HG03135 (cell line): ENCODE data around the gene JPH4.

ENCODE experiments used
- ATAC-seq: cut with Tn5 transposase; IDR thresholded peaks from one replicate; pipeline ENCODE4 v1.9.1; 2021; ENCODE audit warnings: mild to moderate bottlenecking, moderate library complexity; ENCODE audit not compliant: unreplicated experiment

Gene JPH4

DNA sequence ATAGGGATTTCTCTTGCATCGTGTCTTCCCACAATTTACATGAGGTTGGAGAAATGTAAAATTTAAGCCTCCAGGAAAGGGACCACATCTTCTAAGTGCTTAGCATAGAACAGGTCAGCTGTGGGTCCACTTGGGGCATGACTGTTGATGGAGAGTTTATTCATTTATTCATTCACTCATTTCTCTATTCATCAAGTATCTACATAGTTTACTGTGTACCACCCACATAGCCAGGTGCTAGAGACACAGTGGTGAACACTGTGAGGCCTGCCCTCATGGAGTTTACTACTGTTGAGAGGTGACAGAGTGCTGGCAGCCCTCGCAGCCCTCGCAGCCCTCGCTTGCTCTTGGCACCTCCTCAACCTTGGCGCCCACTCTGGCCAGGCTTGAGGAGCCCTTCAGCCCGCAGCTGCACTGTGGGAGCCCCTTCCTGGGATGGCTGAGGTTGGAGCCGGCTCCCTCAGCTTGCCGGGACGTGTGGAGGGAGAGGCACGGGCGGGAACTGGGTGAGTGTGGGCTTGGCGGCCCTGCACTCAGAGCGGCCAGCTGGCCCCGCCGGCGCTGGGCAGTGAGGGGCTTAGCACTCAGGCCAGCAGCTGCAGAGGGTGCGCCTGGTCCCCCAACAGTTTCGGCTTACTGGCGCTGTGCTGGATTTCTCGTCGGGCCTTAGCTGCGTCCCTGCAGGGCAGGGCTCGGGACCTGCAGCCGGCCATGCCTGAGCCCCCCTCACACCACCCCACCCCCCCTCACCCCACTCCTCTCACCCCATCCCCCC lies 1.7 kb upstream of the JPH4 start:
- ATAC-seq = no peak

DNA sequence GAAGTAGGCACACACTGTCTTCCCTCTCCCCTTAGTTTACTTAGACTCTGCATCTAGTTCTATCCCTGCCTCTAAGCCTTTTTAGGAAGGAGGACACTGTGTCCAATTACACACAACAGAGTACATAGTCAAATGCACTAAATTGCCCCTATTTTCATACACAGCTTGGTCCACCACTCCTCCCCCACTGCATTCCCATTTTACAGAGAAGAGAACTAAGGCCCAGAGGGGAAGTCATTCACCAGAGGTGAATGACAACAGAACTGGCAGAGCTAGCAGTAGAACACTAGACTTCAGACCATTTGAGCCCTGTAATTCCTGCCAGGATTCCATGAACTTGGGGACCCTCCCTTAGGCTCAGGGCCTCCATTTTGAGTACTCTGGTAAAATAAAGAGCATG lies 1.1 kb upstream of the JPH4 start:
- ATAC-seq = no peak

DNA sequence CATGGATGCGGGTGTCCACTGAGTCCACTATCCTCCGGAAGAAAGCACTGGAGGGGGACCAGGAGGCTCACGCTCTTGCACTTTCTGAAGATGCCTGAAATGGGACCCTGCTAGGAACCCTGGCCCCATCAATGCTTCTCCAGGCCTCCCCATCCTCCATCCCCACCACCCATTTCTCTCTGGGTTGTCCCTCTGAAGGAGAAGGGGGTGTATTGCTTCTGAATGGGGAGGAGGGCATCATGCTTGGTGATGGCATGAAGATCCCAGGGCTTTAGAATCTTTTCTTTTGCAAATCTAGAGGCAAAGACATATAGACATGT lies 681 bp upstream of the JPH4 start:
- ATAC-seq = no peak

DNA sequence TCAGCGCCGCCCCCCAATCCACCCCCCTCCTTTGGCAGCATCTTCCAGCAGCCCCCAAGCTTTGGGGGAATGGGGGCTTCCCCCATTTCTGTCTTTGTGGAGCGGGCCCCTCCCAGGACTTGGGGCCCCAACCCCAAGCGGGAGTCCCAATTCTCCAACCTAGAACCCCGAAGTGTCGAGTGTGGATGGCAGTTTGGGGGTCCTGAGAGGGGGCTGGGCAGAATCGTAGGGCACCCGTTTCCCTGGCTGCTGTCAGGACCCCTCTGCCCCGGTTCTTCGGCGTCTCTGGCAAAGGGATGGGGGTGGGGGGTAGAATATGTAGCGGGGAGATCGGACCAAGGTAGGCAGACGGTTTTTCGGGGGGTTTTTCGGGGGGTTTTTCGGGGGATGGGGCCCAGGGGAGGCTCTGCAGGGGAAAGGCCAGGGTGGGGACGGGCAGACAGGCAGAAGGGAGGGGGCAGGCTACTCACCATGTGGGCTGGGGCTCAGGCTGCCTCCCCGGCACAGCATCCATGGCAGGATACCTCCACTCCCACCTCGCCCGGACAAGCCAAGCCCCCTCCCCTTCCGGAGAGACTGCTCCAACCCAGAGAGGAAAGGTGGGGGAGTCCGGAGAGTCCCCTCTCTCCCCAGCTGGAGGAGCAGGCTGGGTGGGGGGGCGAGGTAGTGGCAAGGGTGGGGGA lies 739 bp downstream of the JPH4 start:
- ATAC-seq = no peak

DNA sequence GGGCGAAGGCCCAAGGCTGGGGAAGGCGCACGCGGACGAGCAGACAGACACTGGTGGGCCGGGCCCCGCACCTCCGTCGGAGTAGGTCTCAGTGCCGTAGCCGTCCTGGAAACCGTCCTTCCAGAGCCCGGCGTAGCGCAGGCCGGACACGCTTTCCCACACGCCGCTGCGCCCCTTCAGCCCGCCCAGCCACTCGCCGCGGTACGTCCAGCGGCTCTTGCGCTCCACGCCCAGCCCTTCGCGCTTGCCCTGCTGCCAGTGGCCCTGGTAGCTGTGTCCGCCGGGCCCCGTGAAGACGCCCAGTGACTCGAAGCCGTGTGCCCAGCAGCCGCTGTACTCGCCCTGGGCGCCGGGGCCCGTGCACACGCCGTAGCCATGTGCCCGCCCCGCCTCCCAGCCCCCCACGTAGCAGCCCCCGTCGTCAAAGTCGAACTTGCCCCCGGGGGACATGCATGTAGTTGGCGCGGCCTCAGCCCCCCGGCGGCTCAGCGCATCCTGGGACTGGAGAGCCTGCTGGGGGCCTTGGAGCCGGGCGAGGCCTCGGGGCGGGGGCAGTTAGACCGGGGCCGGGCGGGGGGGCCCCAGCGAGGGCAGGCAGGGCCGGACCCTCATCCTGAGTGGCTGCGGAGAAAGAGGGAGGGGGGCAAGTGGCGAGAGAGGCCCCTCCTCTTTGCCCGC lies 1.4 kb downstream of the JPH4 start:
- ATAC-seq = no peak

DNA sequence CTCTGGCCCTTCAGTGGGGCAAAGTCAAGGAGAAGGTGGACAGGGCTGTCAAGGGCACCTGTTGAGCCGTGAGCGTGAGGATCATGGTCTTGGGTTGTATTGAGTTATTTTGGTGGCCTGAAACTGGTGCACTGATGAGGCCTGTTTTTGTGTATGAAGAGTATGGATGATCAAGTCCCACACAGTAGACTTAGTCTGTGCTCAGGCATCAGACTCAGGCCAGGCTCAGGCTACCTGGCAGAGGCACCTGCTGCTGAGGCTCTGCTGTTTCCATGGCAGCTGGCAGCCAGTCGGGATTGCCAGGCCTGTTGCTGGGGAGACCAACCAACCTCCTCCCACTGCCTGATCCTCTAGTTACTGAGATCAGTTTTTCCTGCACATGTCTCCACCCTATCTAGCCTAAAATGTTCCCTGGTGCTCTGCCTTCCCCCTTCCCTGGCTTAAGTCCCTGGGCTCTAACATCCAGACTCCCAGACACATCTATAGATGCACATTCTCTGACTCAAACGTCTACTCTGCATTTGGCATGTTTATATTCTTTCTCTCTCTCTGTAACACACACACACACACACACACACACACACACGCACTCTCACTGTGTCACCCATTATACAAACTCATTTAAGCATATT lies 5.1 kb downstream of the JPH4 start:
- no peak for ATAC-seq

DNA sequence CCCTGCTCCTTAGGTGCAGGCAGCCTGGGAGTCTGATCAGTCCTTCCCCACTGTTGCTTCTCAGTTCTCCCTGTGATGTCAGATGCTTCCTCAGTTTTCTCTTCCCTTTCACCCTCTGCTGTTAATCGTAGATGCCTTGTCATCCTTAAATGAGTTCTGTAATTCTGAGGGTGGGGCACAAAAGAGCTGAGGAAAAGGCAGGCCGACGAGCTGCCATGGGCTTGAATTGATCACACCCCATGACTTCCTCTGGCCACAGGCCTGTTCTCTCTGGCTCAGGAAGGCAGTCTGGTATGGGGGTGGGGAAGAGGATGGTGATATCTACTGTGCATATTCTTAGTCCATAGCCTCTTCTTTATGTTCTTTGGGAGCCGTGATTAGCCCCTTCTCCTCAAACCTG lies 5.8 kb downstream of the JPH4 start:
- ATAC-seq = no peak

DNA sequence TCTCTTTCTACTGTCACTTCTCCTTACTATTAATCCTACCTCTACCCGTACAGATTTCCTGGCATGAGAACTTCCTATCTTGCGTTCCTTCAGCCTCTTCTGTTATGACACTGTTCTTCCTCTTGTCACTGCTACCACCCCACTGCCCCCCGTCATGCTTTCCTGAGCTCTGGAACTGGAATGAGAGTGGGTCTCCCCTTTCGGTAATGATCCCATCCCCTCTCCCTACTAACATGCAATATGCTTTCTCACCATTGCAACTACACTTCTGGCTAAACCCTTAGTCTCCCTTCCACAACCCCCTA lies 6.1 kb downstream of the JPH4 start:
- ATAC-seq = no peak

DNA sequence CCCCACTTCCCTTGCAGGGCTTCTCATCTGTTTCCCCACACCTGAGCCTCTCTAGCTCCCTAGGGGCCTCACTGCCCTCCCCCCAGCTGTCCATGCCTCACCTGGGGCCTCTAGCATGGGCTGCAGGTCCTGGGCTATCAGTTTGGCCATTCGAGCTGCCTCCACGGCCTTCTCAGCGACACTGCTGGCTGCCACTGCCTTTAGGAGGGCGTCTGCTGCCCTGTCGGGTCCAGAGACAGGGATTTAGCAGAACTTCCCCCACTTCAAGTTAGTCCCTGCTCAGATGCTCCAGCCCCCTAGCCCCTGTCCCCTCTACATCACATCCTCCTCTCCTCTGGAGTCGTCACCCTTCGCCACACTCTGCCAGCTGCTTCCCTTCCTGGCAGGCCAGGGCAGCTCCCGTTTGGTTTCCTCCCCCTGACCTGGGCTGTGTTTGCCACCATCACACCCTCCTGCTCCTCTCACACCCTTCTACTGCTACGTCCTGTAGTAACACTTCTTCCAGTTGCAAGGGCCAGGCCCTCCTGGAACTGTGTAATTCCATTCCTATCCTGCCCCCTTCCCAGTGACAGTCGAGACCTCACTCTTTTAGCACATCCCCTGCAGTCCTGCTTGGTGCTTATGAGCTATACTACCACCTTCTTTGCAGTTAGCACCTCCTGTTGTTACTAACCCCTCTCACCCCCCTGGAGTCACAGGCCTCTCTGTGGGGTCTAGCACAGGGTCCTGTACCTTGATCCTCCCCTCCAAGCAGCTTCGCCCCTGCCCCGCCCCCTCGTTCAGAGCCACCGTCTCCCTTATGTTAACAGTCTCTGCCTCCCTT lies 6.7 kb downstream of the JPH4 start:
- ATAC-seq = no peak

DNA sequence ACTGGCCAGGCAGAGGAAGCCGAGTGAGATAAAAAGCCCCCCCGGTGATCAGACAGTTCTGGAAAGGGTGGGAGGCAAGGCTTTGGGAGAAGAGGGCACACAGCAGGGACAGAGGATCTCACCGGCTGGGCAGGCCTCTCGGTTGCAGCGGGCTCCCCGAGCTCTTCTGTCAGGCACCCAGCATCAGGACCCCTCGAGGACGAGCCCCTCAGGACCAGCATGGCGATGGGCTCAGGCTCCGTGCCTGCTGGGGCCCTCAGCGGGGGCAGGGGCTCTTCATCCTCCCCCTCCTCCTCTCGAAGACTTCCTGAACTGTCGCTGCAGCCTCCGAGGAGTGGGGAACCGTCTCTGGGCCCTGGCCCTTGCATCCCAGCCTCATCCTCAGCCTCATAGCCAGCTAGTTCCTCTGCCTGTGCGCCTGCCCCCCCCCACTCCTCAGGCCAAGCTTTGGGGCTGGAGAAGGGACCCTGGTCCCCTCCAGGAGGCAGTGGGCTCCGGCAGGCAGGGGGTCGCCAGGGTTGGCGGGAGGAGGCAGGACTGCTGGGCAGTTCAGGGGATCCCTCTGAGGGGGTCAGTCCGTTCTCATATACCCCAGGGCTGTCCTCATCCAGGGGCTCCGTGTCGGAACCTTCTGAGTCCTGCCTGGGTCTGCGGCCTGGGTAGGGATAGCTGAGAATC lies 7.6 kb downstream of the JPH4 start:
- no peak for ATAC-seq

DNA sequence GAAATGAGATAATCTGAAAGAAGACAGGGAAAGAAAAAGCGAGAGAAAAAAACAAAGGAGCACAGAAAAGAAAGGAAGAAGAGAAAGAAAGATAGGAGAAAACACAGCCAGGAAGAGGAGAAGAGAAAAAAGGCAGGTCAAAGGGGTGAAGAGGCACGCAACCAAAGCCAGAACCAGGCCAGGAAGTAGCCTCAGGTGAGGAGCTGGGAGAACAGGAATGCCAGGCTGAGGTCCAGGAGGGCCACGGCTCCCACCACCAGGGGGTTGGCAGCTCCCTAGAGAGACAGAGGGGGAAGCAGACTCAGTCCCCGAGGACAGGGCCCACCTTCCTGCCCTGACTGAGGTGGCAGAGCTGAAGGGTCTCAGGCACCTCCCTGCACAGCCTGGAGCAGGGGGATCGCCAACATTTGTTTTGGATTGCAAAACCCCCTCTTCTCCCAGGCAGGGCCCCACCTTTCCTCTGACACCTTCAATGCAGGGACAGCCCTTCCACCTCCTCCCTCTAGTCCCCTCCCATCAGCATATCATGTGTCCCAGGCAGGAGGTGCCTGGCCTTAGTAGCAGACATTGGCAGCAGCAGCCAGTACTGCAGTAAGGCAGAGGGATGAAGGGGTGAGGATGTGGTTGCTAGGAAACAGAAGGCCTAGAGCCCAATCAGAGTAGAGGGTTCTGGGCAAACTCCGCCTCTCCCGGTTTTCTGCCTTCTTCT lies 9.0 kb downstream of the JPH4 start:
- ATAC-seq = no peak

DNA sequence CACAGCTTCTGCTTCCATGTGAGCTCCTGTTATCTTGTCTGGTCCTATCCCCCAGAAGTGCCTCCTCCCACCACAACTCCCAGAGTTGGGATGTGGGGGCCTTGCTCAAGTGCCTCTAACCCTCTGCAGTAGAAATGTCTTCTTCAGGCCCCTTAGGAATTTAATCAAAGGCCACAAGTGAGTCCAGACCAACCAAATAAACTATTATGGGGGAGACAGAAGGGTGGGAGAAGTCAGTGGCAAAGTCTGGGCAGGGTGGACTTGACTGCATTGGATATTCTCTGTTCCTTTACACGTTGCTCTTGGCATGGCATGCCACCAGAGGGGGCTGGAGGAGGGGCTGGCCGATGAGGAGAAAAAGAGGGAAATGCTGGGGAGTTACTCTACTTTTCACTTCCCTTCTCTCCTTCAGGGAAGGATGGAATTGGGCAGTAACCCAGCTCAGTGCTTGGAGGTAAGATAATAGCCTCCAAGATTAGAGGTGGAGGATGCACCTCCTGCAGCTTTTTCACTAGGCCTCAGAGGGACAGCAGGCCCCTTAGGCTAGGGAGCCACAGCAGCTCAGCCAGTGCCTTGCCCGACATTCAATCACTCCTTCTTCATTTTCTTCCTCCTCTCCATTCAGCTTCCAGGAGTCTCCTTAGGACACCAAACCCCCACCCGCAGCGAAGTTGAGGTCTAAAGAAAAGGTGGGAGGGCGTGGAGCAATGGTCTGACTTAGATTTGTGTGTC lies 9.8 kb downstream of the JPH4 start:
- no peak for ATAC-seq

DNA sequence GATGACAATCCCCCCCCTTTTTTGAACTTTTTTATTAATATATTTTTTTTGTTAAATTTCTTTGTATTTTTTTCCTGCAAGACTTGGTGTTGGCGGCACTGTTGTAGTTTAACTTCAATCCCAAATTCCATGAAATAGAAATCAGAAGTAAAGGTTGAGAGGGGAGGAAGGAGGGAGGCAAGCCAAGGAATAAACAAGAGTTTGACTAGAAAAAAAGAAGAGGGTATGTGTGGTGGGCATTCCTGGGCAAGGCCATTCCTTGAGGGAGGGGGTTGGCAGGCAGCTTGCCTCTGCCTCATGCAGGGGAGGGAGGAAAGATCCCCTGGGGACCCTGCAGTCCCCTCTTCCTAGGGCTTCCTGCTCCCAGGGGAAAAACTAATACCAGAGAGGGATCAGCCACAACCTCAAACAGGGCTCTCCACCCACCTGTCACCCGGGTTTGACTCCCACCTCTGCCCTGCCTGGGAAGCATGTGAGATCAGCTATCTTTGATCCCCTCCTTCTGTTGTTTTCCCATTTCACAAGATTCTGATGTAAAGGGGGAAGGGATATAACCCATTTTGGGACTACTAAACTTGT lies 10.5 kb downstream of the JPH4 start:
- ATAC-seq = no peak

DNA sequence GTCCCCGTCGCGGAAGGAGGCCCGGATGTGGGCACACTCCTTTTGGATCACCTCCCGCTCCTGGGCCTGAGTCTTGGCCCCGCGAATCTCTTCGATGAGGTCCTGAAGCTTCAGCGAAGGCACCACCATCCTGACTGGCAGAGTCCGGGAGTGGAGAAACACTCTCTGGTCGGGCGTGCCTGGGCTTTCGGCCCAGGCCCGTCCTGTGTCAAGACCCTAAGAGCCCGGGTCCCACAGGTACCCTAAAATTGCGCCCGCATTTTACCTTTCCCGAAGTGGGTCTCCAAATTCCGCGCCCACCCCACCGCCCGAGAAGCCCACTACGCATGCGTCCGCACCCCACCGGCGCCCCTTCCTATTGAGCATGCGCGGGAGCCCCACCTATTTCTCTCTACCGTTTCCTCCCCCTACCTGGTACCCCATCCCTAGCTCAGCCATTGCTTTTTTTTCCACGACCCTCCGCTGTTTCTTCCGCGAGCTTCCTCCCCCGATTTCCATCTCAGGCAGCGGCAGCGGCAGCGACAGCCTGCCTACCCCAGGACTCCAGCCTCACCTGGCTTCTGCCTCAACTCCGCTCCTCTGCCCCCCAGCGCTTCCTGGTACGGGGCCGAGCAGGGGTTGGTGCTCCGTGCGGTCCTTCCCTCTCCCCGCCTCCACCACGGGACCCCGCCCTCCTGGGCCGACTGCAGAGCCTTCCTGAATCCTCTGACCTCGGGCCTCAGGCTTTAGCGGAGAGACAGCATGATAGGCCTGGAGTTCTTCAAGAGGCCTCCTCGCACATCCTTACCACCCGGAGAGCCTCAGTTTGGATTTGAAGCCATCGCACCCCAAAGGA lies 11.2 kb downstream of the JPH4 start, which contains the start of gene AP1G2:
Gene AP1G2, minus strand, starts transcription at position 606 of the 835 bp plus-strand sequence. Its CDS starts 477 bp downstream, at position 129.
- peak; percentile 79 for ATAC-seq

DNA sequence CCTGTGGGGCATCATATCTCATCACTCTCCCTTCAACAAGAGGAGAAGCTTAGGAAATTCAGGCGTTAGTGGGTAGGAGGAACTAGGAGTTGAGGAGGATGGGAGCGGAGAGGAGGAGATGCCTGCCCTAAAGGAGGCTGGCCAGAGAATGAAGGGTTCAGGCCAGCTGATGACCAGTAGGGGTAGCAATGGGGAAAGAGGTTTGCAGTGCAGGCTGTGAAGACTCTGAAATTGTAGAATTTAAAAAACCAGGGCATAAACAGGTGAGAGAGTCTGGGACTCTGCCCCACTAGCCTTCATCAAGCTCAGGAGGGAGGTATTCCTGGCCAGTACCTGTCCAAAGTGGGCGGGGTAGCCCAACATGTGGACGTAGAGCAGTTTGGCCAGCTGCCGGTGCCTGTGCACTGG lies 11.8 kb downstream of the JPH4 start:
- no peak for ATAC-seq

DNA sequence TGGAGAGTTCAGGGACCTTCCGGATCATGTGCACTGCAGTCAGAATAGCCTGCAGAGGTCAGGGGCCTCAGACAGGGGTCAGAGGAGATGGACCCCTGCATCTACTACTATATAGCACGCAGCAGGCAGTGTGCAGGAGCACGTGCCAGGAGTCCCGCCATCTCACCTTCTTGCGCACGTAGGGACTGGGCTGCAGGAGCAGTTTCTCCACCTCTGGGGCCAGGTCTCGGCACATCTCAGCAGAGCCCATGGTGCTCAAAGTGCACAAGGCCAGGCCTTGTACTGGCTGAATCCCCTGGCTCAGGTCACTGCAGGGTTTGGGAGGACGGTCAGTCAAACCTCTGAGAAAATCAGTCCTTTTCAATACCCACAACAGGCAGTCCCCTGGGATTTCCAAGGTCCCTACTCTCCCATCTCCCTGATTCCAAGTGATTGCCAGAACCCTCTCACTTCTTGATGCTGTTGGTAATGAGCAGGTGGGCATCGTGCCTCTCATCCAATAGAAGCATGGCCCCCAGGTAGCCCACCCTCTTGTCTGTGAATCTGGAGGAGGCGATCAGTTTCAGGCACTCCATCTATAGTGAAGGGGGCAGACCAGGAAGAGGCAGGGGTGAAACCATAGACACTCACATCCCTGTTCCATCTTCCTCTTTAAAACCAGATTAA lies 12.3 kb downstream of the JPH4 start:
- no peak for ATAC-seq

DNA sequence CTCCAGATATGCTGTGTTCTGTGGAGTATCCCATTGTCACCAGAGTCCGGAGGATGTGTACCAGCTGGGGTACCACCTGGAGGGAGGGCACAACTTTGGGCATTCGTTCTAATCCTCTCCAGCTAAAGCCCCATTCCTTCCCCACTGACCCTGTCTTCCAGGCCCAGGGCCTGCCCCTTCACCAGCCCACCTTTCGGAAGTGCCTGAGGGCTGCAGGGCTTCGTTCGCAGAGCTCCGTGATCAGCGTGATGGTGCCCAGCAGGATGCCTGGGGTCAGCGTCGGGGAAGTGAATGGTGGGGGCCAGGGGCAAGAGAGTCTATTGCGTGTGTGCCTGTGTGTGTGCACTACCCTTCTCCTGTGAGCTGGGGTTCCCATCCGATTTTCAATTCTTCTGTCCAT lies 13.0 kb downstream of the JPH4 start:
- no peak for ATAC-seq
